Loucy (cell line): Measurements from ENCODE around the gene KRT34.

Source experiments
- H2AFZ ChIP-seq: fragments of 200-600 bp; sonication (generic); 2 replicates; pipeline ENCODE4 v1.6.0; 2016; ENCODE audit warnings: antibody characterized with exemption, mild to moderate bottlenecking, low read length, moderate library complexity
- H3F3A ChIP-seq: fragments of 200-600 bp; 2 replicates; pipeline ENCODE4 v1.6.0; 2016; ENCODE audit warnings: antibody characterized with exemption, low read depth, mild to moderate bottlenecking
- H3K27me3 ChIP-seq: fragments of 200-600 bp; sonication (generic); 2 replicates; pipeline ENCODE4 v1.6.1; 2014; ENCODE audit warnings: low read length, mild to moderate bottlenecking; ENCODE audit not compliant: insufficient read depth, poor library complexity, severe bottlenecking
- H3K36me3 ChIP-seq: fragments of 200-600 bp; sonication (generic); 2 replicates; pipeline ENCODE4 v1.6.1; 2016; ENCODE audit warnings: low read length; ENCODE audit not compliant: insufficient read depth
- H3K4me1 ChIP-seq: fragments of 200-600 bp; sonication (generic); 2 replicates; pipeline ENCODE4 v1.5.1; 2014; ENCODE audit warnings: low read length, mild to moderate bottlenecking; ENCODE audit not compliant: insufficient read depth, poor library complexity, severe bottlenecking
- H3K4me2 ChIP-seq: fragments of 200-600 bp; sonication (generic); 2 replicates; pipeline ENCODE4 v1.6.0; 2014; ENCODE audit warnings: antibody characterized with exemption, low read length, low read depth, mild to moderate bottlenecking; ENCODE audit not compliant: poor library complexity, severe bottlenecking
- H3K4me3 ChIP-seq: fragments of 200-600 bp; sonication (generic); 2 replicates; pipeline ENCODE4 v1.5.1; 2014; ENCODE audit warnings: low read length, mild to moderate bottlenecking, mixed read lengths; ENCODE audit not compliant: poor library complexity, severe bottlenecking
- H3K79me2 ChIP-seq: fragments of 200-600 bp; sonication (generic); 2 replicates; pipeline ENCODE4 v1.6.1; 2014; ENCODE audit warnings: low read length; ENCODE audit not compliant: insufficient read depth
- H3K9ac ChIP-seq: fragments of 200-600 bp; sonication (generic); 2 replicates; pipeline ENCODE4 v1.6.0; 2014; ENCODE audit warnings: mild to moderate bottlenecking, low read depth, low read length, moderate library complexity; ENCODE audit not compliant: poor library complexity, severe bottlenecking
- H3K9me2 ChIP-seq: fragments of 200-600 bp; sonication (generic); replicated peaks from 2 replicates; pipeline ENCODE4 v1.6.1; 2016; ENCODE audit warnings: low read depth, low read length, mixed read lengths
- H3K9me3 ChIP-seq: fragments of 200-600 bp; sonication (generic); 2 replicates; pipeline ENCODE4 v1.6.1; 2014; ENCODE audit warnings: mild to moderate bottlenecking, antibody characterized with exemption, low read length, low read depth; ENCODE audit not compliant: insufficient read depth
- H4K20me1 ChIP-seq: fragments of 200-600 bp; sonication (generic); 2 replicates; pipeline ENCODE4 v1.6.0; 2014; ENCODE audit warnings: antibody characterized with exemption, low read length, mild to moderate bottlenecking; ENCODE audit not compliant: insufficient read depth, poor library complexity, severe bottlenecking
- CTCF ChIP-seq: fragments of 200-600 bp; sonication (generic); conservative IDR thresholded peaks from 2 replicates; pipeline ENCODE4 v1.5.1; 2014; ENCODE audit warnings: mild to moderate bottlenecking, antibody characterized with exemption, low read length
- EZH2phosphoT487 ChIP-seq: fragments of 200-600 bp; IDR thresholded peaks from 2 replicates; pipeline ENCODE4 v1.6.1; 2018; ENCODE audit warnings: antibody characterized with exemption, mild to moderate bottlenecking, moderate library complexity, borderline replicate concordance

KRT34 gene

DNA sequence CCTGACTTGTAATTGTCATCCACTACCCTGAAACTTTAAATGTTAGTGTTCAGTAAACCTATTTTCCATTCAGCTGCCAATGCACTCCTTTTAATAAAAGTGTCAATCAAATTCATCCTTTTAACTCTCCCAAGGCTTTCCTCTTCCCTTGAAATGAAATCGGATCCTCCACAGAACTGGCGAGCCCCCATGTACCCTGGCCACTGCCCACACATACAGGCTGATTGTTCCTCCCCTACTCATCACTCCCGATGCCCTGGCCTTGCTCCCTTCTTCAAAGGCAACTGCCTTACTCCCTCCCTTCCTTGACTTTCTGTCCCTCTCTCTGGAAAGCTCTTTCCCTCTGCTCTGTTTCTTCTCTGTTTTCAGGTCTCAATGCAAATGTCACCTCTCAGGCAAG lies 39.1 kb downstream of the KRT34 start:
- Histone ChIP-seq H3K36me3 (no peaks in the 10 kb centered on the region), H3F3A (no peaks in the 10 kb centered on the region), H3K27me3 (no peaks in the 10 kb centered on the region), H3K4me3 (no peak overlapping the region), H4K20me1 (no peaks in the 10 kb centered on the region), H3K79me2 (no peaks in the 10 kb centered on the region), H3K9me2 (no peaks in the 10 kb centered on the region), H3K4me2 (no peak overlapping the region), H3K4me1 (peaks cover 6% of the 10 kb centered on the region), H2AFZ (no peak overlapping the region), H3K9me3 (no peaks in the 10 kb centered on the region), H3K9ac (no peak overlapping the region)
- TF ChIP-seq CTCF: no peak
- TF ChIP-seq EZH2phosphoT487: no peak

- Histone ChIP-seq H3K36me3 (no peaks in the 10 kb centered on the region), H4K20me1 (no peaks in the 10 kb centered on the region), H3K27me3 (no peaks in the 10 kb centered on the region), H3K9ac (no peak overlapping the region), H2AFZ (no peak overlapping the region), H3K9me3 (no peaks in the 10 kb centered on the region), H3F3A (no peaks in the 10 kb centered on the region), H3K9me2 (no peaks in the 10 kb centered on the region), H3K4me3 (no peak overlapping the region), H3K79me2 (no peaks in the 10 kb centered on the region), H3K4me2 (no peak overlapping the region), H3K4me1 (peaks cover 6% of the 10 kb centered on the region)
- no peak for TF ChIP-seq EZH2phosphoT487
- no peak for TF ChIP-seq CTCF
Observed at GRCh38 chr17:41340934-41341861, 40.9 kb downstream of the KRT34 start.

DNA sequence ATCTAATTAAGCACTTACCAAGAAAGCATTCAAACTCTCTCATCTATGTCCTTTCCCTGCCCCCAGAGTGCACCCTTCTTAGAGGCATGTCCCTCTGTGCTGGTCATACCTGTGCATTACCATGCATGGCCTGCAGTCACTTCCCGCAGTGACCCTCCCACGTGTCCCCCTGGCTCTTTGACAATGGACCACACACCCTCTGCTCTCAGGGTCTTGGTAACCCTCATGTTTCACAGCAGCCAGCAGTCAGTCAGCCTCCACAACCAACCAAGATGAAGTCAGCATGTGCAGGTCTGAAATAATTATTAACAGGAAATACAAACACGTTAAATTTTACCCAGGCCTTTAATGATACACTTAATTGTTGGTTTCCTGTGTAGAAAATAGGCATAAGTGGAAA lies 41.6 kb downstream of the KRT34 start:
- H3K27me3 ChIP-seq: no peaks in the 10 kb centered on the region
- H3K9ac ChIP-seq: no peak overlapping the region
- H2AFZ ChIP-seq: no peak overlapping the region

More for the DNA sequence above, 41.6 kb downstream of the KRT34 start:
- Histone ChIP-seq H3K36me3 (no peaks in the 10 kb centered on the region), H4K20me1 (no peaks in the 10 kb centered on the region), H3K9me2 (no peaks in the 10 kb centered on the region), H3K4me3 (no peak overlapping the region), H3K9me3 (no peaks in the 10 kb centered on the region), H3K79me2 (no peaks in the 10 kb centered on the region), H3F3A (no peaks in the 10 kb centered on the region), H3K4me2 (no peak overlapping the region), H3K4me1 (peaks cover 6% of the 10 kb centered on the region)
- TF ChIP-seq EZH2phosphoT487 (no peak), CTCF (no peak)
